Measurements from ENCODE around the gene PTGS2.
"Not testable (repeated sequence)": the region's sequence is repeated elsewhere in the genome, so short reads cannot be mapped to it uniquely, and the experiment has no call there.

PTGS2 gene

DNA sequence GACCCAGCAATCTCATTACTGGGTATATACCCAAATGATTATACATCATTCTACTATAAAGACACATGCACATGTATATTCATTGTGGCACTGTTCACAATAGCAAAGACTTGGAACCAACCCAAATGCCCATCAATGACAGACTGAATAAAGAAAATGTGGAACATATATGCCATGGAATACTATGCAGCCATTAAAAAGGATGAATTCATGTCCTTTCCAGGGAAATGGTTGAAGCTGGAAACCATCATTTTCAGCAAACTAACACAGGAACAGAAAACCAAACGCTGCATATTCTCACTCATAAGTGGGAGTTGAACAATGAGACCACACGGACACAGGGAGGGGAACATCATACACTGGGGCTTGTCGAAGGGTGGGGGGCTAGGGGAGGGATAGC is 10.4 kb downstream of the PTGS2 start:
- not testable (repeated sequence) for DNase-seq

DNA sequence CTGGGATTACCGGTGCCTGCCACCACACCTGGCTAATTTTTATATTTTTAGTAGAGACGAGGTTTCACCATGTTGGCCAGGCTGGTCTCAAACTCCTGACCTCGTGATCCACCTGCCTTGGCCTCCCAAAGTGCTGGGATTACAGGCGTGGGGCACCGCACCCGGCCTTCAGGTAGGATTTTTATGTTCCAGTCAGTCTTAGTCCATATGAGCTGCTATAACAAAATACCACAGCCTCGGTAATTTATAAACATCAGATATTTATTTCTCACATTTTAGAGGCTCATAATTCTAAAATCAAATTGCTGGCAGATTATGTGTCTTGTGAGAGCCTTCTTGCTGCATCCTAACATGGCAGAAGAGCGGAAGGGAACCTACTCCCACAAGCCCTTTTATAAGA is 16.0 kb downstream of the PTGS2 start:
- DNase-seq, result not testable (repeated sequence)

DNA sequence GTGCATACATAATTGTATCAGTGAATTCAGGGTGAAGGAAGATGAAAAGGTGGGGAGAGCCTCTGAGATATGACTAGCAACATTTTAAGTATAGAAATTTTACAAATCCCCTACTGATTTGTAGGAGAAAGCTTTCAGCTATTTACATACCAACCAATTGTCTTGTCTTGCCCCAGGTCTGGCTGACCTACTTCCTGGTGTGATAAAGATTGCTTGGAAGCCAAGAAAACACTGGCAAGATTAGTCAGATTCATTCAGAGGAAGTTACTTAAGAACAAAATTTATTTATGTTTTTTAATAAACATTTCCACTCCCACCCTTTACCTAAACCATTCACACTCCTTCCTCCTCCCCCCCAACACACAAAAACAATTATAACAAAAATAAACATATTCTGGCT is 17.5 kb downstream of the PTGS2 start:
- DNase-seq, result peak; percentile 24

DNA sequence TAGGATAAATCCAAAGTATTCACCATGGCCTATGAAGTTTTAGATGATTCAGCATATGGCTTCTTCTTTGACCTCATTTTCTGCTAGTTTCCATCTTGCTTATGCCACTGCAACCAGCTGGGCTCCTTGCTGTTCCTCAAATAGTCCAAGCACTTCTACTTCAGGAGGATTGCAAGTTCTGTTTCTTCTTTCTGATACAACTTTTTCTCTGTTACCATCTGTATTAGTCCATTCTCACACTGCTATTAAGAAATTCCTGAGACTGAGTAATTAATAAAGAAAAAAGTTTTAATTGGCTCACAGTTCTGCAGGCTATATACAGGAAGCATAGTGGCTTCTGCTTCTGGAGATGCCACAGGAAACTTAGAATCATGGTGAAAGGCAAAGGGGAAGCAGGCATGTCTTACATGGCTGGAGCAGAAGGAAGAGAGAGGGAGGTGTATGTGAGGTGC is 20.3 kb downstream of the PTGS2 start:
- DNase-seq, result peak; percentile 80

DNA sequence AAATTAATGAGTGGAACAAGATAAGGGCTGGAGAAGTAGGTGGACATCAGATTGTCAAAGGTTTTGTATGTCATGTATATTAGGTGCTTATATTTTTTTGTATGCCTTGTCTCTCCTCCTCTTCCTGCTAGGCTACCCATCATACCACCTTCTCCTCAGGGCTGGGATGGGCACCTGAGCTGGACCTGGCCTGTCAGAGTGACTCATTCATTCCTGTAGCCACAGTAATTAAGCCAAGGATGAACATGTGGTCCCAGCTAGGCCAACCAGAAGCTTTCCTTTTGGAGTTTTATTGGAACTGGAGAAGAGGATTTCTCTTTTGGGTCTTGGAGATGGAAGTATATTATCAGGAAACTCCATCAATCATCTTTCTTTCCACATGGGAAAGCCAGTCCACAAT is 21.2 kb downstream of the PTGS2 start:
- DNase-seq, result no peak

DNA sequence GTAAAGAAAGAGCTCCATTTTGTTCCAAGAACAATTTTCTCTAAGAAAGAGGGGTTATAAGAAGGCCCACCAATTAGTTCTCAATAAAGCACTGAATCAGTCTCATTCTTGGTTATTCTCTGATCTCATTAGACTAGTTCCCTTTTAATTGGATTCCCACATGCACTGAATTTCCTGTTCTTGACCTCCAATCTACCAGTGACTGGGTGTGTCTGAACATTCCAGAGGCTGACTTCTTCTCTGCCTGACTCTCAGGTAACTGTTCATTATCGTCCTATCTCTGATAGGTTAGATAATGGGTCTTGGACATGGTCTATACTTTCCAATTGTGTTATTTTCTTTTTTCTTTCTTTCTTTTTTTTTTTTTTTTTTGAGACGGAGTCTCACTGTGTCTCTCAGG is 22.7 kb downstream of the PTGS2 start:
- no peak for DNase-seq

DNA sequence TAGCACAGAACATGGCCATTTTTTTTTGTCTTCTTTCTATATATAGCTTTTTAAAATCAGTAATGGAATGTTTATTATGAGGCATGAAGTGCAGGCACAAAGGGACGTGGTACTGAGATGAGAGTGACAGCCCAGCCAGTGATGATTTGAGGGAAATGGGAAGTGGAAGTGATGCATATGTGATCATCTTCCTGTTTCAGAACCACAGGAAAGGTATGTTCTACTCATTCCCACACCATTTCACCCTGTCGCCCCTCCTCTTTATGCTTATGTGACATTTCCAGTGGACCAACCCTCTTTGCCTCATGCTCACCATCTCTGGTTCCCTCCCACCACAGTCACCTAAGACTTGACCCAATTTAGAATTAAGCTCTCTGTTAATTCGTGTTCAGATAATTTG is 24.3 kb downstream of the PTGS2 start:
- DNase-seq, result peak; percentile 81

DNA sequence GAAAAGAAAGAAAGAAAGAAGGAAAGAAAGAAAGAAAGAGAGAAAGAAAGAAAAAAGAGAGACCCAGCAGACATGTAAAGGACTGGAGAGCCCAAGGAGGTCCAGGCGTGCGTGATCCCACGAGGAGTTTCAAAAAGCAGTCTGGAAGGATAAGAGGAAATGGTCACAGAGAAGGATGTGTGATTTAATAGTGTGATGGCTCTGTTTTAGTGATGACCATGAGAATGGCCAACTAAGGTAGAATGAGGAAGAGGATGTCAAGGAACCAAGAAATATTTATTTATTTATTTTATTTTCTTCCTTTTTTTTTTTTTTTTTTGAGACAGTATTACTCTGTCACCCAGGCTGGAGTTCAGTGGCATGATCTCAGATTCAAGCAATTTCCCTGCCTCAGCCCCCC is 25.5 kb downstream of the PTGS2 start:
- DNase-seq, result no peak

DNA sequence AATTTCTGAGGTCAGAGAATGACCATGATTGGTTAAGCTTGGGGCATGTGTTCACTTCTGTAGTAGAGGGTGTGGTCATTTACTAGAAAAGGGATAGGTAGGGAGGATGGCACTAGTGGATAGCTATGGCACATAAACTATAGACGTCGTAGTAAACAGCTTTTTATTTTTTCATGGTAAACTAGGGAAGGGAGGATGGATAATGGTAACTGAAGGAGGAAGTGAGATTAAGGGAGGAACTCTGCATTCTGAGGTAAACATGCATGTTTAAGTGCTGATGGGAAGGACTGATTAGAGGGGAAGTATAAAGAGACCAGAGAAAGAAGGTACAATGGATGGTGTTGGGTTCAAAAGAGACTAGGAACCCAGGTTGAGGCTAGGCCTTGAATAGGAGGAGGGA is 26.9 kb downstream of the PTGS2 start:
- DNase-seq, result peak; percentile 73

DNA sequence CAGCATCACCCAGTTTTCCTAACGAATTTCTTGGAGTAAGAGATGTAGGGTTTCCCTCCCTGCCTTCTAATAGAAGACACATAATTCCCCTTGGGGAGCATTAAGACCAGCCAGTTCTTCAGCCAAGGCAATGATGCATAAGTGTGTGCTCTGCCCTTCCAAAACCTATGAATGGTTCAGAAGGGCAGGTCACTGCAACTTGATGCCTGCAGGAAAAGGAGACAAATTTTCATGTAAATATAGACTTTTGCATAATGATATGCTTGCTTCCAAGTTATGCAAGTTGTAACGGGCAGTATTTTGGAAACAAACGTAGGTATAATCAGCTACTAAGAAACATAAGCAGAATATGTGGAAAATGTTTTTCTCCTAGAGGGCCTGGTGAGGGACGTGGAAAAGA is 31.6 kb downstream of the PTGS2 start:
- DNase-seq, result no peak

DNA sequence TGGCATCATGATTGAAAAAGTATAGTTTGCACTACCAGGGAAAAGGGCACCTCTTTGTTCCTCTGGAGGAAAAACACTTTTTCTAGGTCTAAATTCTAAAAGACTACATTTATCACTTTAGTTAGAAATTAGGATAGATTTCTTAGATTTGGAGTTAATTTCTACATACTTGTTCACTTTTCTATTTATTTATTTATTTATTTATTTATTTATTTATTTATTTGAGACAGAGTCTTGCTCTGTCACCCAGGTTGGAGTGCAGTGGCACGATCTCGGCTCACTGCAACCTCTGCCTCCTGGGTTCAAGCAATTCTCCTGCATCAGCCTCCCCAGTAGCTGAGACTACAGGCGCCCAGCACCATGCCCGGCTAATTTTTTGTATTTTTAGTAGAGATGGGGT is 32.2 kb downstream of the PTGS2 start:
- not testable (repeated sequence) for DNase-seq

DNA sequence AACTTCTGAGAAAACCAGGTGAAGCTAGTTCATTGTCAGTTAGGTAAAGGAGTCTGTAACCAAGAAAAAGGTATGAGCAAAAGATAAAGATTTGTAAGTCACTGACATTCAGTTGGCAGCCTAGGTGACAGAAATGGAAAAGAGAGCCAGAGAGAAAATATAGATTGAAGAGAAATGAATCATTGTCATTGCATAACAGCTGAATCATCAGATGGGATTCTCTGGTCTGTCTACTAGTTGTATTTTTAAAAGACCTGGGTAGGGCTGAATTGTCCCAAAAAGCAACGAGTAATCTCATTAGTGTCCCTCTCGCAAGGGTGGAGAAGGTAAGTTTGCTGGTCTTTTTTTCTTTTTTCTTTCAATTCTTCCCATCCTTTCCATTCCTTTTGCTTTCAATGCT is 36.6 kb downstream of the PTGS2 start:
- peak; percentile 64 for DNase-seq

DNA sequence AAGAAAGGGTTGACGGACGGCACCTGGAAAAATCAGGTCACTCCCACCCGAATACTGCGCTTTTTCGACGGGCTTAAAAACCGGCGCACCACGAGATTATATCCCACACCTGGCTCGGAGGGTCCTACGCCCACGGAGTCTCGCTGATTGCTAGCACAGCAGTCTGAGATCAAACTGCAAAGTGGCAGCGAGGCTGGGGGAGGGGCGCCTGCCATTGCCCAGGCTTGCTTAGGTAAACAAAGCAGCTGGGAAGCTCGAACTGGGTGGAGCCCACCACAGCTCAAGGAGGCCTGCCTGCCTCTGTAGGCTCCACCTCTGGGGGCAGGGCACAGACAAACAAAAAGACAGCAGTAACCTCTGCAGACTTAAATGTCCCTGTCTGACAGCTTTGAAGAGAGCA is 42.7 kb downstream of the PTGS2 start:
- DNase-seq, result not testable (repeated sequence)

DNA sequence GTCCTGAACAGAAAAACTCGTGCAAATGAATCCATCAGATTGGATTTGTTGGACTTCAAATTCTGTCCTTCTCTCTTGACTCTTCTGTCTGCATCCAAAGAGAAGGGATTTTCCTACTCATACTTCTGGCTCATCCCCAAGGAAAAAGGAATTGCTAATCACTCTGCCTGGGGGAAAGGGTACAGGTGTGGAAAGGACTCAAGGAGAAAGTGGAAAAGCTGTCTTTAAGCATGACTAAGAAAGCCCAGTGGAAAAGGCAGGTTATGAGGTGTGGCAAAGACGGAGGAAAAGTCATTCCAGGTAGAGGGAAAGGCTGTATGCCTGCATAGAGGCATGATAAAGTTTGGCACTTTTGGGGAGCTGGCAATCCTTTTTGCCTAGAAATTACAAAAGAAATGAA is 43.4 kb downstream of the PTGS2 start:
- no peak for DNase-seq

DNA sequence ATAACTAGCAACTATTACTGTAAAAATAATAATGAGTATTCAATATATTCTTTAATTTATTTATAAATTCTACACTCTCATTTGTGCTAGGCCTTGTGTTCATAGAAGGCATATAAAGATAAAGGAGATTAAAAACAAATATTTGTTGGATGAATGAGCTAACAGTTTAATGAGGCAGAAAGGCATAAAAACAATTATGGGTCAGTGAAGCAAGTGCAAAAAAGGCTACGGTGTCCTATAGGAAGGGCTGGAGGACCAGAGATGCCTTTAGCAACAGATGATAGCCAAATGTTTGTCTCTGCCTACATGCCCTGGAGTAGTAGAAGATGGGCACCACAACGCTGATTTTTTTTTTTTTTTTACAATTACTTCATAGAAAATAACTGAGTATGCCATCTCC is 45.7 kb downstream of the PTGS2 start:
- DNase-seq, result no peak

DNA sequence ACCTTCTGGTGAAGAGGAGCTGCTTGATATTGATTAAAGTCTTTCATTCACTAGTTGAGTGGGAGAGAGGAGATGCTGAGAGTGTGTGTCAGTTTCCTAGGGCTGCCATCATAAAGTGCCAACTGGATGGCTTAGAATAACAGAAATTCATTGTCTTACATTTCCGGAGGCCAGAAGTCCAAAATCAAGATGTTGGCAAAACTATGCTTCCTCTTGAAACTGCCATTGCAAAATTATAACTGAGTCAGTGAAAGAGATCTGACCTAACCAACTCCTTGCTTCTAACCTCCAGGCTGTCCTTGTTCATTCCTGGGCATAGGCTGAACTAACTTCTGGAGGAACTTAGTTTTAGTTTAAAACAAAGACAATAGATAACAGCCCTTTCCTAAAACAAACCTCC is 47.1 kb downstream of the PTGS2 start:
- peak; percentile 18 for DNase-seq

DNA sequence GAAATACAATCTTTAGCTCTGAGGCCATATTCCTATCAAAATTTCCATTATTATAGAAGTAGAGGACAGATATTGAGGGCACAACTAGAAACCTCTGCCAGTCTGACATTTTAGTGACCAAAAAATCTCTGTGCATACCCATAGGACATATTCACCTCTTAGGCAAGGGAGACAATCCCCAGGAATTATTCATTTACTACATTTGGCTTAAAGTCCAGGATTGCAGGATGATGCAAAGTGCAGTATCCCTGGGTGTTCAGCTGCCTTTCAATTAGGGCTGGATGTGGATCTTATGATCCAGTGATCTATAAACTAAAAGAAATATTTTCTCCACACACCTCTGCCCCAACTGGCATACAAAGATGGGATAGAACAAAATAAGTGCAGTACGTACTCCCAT is 50.9 kb downstream of the PTGS2 start:
- no peak for DNase-seq

DNA sequence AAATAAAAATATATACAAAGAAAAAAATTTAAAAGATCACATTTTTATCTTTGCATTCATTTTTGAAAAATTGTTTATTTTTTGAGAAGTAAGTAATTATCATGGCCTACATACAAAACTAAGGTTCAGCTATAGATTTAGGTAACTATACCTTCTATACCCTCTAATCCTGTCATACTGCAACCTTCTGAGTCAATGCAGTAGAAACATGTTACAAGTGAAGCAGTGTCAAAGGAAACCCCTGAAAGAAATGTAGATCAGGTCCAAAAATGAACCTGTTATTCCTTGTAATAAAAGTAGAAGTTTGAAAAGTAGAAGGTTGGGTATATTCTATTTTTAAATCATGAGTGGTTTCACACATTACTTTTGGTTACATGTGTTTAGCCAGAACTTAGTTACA is 51.3 kb downstream of the PTGS2 start:
- DNase-seq, result no peak

DNA sequence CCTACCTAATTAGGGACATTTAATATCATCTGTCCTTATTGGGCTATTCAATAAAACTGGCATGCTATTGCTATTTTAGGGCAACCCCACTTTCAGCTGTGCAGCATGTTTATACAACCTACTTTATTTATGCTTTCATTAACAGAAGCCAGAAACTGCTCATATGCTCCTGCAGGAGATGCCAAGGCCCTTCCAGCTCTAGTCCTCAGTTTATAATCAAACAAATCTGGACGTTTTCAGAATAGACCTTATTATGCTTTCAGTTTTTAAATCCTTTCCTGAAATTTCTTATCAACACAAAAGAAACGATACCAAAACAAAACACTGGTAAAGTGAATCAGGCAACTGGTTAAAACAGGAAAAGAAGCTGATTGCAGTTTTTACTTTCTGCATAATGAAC is 53.2 kb downstream of the PTGS2 start:
- DNase-seq, result no peak

DNA sequence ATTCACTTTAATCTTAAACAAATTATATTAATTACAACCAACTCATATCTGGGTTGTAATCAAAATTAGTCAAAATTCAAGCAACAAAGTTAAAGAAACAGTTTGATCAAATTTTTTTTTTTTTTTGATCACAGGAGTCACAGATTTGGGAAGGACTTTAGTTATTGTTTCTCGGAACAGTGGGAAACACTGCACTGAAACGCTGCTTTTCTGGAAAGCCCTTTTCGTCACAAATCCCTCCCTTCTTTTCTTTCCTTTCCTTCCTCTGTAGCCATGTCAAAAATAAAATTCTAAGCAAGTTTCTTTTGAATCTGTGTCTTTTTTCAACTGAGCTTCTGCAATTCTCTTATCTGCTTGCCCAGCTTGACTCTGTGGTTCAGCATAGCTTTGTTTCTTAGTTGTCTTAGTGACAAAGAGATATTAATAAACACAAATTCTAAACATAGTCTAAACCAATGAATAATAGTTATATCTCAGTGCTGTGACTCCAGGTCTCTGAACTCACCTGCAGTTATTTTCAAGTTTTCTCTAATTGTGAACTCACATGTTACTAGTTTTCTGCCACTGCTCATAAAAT is 53.8 kb downstream of the PTGS2 start:
- no peak for DNase-seq

DNA sequence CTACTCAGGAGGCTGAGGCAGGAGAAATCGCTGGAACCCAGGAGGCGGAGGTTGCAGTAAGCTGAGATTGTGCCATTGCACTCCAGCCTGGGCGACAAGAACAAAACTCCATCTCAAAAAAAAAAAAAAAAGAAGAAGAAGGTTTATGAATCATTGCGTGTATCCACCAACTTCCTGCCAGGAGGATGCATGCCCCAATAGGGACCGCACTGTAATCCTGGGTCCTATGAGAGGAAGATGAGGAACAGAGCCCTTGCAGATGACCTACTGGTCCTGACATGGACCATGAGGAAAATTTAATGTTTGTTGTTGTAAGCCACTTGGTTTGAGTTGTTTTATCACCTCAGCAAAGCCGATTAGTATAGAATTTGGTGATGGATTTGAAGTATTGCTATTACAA is 56.7 kb downstream of the PTGS2 start:
- peak; percentile 95 for DNase-seq
